ENCODE data around the gene ZHX3. TPM values are rescaled to one million over a fixed set of nuclear protein-coding genes. Genes with fewer than 3 reads are reported as not detected.

ZHX3 gene

DNA sequence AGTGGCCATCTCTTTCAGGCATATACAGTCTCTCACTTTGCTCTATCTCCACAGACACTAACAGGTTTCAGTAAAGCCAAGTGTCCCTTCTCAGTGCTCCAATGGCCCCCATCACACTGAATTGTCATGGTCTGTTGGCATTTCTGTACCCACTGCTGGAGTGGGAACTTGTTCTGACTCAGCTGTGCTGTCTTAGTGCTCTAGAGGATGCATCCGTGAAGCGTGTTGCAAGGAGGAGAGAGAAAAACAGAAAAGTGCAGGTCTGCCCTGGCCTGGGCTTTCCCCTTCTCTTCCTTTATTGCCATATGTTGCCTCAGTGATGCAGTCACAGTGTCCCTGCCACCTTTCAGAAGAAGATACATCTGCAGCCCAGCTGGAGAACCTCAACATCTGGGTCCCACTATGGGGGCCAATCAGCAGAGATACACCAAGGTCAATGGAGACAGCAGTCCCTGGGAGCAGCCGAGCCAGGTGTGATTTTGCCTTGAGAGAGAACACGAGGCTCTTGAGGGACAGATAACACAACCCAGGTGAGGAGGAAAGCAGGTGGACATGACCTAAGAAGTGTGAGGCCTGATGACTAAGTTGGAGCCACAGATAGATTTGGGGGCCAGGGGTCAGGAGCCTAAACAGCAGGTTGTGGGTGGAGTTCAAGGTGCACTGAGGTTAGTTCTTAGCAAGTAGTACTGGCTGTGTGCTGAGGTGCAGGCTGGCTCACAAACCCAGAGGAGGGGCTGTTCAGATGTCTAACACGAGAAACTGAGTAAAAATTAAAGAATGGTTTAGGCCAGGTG lies 185.7 kb downstream of the ZHX3 start:
- no peaks in the 10 kb centered on the region for H3K9me3 ChIP-seq (replicated peaks; ENCODE audit: low read length)
- H3K9ac ChIP-seq (ENCODE audit: low read depth, low read length): no peak overlapping the region
- H3K4me1 ChIP-seq (ENCODE audit: control insufficient read depth, insufficient read depth, low read length): peaks cover 11% of the 10 kb centered on the region
- no peak overlapping the region for H3K4me3 ChIP-seq (ENCODE audit: low read length)
- H3K27me3 ChIP-seq (ENCODE audit: control insufficient read depth, insufficient read depth, low read length): no peaks in the 10 kb centered on the region
- H3K36me3 ChIP-seq (ENCODE audit: insufficient read depth, low read length): peaks cover 22% of the 10 kb centered on the region
- H3K4me2 ChIP-seq (ENCODE audit: low read length): no peak overlapping the region

Small RNA genes lying within 50 kb of the gene (small RNA-seq; reads per million reads assigned to genes)
- gene AL022394.1: not detected
- gene MIR6871: not detected
- not detected for gene RN7SL615P

Data from skeletal muscle satellite cell (primary cell).